Retinal pigment epithelial cell (primary cell): ENCODE measurements around the gene RALY.

Experiments
- DNase-seq: peaks from one replicate; pipeline ENCODE4 v3.0.0-alpha.2; 2010; ENCODE audit warnings: low read depth
- H3K4me3 ChIP-seq: 2 replicates; pipeline ENCODE4 v1.5.1; 2011; ENCODE audit warnings: mild to moderate bottlenecking, low read length, control low read depth, moderate library complexity
- CTCF ChIP-seq: conservative IDR thresholded peaks from 2 replicates; pipeline ENCODE4 v1.5.1; 2011; ENCODE audit warnings: low read depth, low read length, control low read depth, inconsistent platforms

RALY gene

GRCh38 chr20:34091637-34092200 is 98.0 kb downstream of the RALY start:
- no peak for DNase-seq
- no peak overlapping the region for H3K4me3 ChIP-seq
- no peak for TF ChIP-seq CTCF

DNA sequence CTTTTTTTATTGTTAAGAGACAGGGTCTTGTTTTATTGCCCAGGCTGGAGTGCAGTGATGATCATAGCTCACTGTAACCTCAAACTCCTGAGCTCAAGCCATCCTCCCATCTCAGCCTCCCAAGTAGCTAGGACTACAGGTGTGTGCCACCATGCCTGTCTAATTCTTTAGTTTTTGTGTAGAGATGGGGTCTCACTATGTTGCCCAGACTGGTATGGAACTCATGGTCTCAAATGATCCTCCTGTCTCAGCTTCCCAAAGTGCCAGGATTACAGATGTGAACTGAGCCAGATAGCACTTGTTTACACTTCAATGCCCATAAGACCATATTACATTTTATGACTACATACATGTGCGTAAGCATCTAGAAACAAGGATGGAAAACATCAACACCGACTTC is 100.2 kb downstream of the RALY start:
- no peak overlapping the region for H3K4me3 ChIP-seq
- no peak for TF ChIP-seq CTCF
- DNase-seq: no peak

DNA sequence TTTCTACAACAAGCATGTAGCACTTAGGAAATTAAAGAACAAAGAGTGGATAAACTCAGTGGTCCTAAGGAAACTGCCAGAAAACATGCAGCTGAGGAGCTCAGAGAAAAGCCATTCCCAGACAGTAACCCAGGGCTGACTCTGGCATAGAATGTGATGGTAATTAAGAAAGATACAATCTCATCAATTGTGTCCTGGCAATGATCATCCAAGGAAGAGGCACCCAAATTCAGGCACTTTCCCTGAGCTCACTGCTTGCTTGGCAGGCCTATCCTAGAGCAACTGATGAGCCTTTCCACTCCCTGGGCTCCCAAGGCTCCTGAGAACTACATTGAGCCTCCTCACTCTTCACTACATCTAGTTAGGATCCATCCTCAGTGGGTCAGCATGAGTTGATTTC is 102.1 kb downstream of the RALY start:
- DNase-seq: no peak
- H3K4me3 ChIP-seq: no peak overlapping the region
- TF ChIP-seq CTCF: no peak

- H3K4me3 ChIP-seq: no peak overlapping the region
- DNase-seq: no peak
- TF ChIP-seq CTCF: no peak
Measured at GRCh38 chr20:34096699-34097444, 103.2 kb downstream of the RALY start.

DNA sequence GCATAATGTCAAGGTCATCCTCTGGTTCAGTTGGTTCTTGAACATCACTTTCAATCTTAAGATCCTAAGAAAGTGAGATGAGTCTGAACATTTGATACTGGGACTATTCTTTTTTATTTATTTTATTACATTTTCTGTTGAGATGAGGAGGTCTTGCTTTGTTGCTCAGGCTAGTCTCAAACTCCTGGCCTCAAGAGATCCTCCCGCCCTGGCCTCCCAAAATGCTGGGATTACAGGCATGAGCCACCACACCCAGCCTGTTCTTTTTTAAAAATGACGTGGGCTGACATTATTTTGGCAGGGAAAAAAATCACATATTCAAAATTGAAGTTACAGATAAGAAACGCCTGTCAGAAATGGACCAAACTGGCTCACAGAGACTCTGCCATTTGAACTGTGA is 104.9 kb downstream of the RALY start:
- H3K4me3 ChIP-seq: no peak overlapping the region
- DNase-seq: no peak
- TF ChIP-seq CTCF: no peak

- TF ChIP-seq CTCF: no peak
- no peak overlapping the region for H3K4me3 ChIP-seq
- no peak for DNase-seq
Measured at GRCh38 chr20:34099675-34100074, 106.0 kb downstream of the RALY start.

GRCh38 chr20:34100576-34100975 is 106.9 kb downstream of the RALY start:
- H3K4me3 ChIP-seq: no peak overlapping the region
- no peak for DNase-seq
- TF ChIP-seq CTCF: no peak
